GDM1 (cell line): ENCODE results near the gene ADAMTSL4.

Experiments
- DNase-seq: peaks from one replicate; lab custom pipeline; 2025; lab: John Stamatoyannopoulos, UW

ADAMTSL4 gene

DNA sequence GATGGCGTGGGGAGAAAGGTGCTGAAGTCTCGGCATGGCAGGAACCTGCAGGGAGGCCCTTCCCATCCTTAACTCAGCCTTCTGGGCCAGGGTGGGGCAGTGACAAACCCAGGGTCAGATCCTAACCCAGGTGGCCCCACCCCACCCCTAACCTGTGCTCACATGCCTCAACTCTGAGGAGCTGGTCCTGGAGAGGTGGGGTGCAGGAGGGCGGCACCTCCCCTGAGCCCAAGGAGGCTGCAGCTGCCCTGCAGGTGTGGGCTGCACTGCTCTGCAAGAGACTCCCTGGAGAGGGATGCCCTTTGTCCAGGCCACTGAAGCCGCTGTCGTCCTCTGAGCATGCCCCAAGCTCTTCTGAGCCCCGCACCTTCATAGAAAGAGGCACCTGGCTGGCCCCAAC is 15.2 kb upstream of the ADAMTSL4 start:
- DNase-seq = no peak

DNA sequence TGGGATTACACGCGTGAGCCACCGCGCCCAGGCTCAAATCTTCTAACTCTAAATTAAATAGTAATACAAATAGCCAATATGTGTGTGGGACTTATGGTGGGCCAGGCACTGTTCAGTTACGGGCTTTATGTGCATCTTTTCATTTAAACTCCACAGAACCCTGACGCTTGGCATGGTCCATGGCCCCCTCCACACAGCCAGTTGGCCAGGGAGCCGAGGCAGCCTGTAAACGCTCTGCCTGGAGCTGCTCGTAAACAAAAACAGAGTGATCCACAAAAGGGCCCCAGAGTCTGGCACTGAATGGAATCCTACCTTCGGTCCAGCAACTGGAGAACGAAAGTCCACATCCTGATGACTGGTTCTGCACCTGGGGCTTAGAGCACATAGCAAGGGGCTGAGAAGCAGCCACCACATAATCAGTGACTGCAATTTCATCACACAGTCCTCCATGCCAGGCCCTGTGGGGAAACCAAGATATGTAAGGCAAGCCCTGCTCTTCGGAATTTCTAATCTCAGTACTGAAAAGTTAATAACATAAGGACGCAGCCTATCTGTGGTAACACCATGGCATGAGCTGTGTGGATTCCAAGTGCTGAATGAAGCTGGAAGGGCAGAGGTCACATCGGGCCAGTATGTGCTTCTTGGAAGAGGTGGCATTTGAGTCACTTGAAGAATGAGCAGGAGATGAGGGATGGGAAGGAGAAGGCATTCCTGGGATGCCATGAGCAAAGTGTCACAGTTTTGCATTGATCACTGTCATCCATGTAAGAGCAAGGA is 13.5 kb upstream of the ADAMTSL4 start:
- no peak for DNase-seq

DNA sequence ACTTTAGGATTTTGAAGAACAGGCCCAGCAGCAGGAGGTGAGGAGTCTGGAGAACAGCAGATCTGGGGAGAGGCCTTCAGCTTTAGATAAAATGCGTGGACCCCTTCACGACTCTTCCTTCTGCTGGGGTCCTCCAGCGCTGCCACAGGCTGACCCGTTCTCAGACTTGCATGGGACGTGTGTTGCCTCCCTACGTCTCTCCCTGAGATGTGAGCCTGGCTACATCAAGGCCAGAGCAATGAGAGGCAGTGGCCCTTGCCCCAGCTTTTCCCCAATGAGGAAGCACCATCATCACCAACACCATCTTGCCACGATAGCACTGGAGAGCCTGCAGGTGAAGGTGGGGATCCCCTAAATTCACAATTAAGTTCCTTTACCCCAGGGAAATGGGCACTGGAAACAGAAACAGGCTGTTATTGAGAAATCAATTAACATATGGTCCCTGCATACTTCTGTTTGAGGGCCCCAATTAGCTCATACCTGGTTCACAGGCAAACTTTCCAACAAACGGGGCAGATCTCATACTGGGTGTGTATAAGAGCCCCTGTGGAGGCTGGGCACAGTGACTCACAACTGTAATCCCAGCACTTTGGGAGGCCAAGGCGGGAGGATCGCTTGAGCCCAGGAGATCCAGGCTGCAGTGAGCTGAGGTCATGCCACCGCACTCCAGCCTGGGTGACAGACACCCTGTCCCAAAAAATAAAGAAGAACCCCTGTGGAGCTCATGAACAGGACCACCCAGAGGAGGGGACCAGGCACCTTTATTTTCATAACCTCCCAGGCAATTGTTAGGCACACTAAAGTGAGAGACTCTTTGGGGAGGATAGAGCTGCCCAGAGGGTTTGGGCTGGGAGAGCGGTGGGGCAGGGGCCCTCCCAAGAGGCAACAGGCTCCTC is 12.1 kb upstream of the ADAMTSL4 start:
- no peak for DNase-seq

DNA sequence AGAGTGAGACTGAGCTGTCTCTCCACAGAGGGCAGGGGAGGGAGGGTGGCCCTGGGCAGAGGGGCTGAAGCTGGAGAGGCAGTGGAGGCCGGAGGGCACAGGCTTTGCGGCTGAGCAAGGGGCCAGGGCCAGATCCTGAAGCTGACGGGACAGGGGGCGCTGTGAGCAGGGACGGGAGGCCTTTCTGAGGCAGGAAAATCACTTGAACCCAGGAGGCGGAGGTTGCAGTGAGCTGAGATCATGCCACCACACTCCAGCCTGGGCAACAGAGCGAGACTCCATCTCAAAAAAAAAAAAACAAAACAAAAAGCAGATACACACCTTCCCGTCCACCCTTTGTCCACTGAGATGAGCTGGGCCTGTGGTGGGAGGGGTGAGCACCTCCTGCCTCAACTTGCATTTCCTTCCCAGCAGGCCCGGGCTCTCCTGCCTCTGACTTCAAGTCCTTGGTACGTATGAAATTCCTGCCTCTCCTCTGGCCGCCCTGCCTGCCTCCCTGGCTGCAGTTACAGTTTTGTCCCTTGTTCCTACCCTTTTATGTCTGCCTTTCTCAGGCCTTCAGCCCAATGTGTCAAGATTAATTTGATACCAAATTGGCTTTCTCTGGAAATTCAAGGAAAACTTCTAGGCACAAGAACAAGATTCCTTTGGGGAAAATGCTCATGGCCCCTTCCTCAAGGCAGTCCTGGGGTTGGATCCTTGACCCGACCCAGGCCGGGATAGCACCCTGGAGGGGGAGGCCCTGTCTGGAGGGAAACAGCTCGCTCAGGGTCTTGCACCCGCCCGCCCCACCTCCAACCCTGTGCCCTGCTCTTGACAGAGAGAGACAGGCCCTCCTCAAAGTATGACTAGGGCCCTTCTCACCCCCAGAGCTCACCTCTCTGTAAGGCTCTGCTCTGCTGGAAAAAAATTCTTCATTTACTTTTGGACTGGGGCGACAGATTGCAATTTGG is 11.2 kb upstream of the ADAMTSL4 start:
- DNase-seq = no peak

DNA sequence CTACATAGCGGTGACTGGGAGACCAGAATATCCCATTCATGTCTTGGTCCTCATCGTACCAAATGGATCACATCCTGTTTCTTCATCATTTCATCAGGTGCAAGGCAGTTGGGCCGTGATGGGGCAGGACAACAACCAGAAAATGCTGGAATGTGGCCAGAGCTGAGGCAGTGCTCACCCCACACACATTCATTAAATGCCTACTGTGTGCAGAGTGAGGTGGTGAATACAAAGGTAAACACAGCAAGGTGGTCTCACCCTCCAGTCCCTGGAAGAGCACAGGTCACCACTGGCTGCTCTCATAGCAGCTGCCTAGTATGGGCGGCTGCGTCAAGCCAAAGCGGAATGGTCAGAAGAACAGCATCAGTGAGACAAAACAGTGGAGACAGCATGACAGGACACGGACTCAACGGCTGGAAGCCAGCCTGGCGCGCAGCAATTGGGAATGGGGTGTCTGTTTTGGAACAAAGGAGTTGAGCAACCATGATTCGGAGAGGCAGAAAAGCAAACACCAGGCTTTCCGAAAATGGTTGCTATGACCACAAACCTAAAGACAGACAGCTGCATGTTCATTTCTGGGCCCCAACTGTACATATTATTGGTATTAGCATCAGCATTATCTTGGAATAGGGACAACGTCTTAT is 5.6 kb upstream of the ADAMTSL4 start:
- DNase-seq = no peak

DNA sequence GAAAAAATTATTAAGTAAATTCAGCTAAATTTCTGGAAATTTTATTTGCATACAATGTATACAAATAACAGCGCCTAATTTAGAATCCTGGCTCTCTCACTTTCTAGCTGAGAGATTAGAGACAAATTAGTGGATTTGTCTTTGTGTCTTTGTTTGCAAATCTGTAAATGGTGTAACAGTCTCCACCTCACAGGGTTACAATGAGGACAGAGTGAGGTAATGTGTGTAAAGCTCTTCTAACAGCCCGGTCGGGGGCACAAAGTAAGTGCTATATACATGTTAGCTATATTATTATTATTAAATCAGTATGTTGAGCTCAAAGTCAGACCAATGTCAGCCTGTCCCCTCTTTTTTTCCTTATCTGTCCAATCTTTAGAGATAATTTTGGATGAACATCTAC is 5.0 kb upstream of the ADAMTSL4 start:
- no peak for DNase-seq

DNA sequence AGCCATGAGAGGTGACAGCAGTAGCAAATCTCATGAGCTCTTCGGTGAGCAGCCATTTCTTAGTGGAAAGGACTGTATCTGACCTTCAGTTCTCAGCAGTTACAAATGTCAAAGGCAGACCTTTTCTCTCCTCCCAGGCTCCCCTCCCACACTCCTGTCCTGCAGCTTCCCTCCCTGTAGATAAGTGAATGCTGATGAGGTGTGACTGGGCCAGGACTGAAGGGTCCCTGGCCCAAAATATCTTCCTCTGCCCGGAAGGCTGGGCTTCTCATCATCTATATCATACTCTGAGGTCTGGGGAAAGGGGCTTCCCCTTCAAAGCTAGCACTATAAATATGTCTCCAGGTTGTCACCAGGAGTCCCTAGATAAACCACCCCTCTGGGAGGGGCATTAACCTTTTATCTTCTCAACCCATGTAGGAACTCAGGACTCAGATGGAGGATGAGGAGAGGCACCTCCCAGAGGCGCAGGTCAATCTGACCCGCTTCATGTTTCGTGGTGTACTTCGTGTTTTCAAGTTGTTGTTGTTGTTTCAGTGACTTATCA is 3.6 kb upstream of the ADAMTSL4 start:
- no peak for DNase-seq

DNA sequence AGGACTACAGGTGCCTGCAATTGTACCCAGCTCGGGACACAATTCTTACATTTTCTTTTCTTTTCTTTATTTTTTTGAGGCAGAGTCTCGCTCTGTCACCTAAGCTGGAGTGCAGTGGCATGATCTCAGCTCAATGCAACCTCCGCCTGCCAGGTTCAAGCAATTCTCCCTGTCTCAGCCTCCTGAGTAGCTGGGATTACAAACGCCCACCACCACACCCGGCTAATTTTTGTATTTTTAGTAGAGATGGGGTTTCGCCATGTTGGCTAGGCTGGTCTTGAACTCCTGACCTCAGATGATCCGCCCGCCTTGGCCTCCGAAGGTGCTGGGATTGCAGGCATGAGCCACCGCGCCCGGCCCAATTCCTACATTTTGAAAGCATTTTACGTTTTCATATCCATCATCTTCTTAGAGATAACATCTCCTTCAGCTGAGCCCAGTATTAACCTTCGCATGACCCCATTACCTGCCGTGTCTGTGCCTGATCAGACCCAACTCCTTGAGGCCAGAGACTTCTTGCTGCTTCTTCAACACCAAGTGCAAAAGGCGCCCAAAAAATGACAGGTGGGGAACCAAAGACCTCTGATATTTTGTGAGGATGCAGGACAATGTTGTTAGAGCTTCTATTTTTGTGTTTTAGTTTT is 2.8 kb upstream of the ADAMTSL4 start:
- DNase-seq = no peak

DNA sequence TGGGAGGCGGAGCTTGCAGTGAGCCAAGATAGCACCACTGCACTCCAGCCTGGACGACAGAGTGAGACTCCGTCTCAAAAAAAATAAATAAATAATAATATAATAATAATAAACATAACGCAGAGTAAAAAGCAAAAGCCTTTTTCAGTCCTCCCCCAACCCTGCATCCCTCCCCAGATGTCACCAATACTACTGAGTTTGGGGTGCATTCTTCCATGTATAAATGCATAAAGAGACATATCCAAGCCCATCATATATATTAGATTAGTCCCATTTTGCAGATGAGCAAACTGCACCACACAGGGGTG is 930 bp upstream of the ADAMTSL4 start:
- DNase-seq = no peak

DNA sequence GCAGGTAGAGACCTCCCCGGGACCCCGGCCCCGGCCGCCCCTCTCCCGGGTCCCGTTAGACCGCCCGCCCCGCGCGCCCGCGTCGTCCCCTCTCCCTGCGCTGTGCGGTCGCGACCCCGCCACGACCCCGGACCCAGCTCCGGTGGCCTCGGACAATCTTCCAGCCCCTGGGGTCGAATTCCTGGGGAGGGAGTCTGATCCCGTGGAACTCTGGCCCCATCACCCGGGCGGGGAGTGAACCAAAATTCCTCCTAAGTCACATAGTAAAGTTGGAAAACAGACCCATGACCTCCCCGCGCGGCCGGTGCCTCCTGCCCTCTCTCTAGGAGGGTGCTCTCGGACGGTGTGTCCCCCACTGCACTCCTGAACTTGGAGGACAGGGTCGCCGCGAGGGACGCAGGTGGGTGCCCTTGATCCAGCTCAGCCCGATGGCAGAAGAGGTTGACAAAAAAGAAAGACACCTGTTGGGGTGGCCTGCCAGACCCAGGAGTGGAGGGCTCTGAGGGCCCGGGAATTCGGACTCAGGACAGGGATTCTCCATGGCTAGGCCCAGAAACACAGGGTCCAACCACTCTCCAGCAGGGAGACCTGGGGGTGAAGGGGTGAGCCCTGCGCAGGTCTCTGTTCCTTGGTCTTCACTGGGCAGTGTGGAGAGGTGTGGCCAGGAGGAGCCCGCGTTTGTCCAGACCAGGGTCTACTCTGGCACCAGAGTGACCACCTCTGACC is 451 bp downstream of the ADAMTSL4 start:
- no peak for DNase-seq

DNA sequence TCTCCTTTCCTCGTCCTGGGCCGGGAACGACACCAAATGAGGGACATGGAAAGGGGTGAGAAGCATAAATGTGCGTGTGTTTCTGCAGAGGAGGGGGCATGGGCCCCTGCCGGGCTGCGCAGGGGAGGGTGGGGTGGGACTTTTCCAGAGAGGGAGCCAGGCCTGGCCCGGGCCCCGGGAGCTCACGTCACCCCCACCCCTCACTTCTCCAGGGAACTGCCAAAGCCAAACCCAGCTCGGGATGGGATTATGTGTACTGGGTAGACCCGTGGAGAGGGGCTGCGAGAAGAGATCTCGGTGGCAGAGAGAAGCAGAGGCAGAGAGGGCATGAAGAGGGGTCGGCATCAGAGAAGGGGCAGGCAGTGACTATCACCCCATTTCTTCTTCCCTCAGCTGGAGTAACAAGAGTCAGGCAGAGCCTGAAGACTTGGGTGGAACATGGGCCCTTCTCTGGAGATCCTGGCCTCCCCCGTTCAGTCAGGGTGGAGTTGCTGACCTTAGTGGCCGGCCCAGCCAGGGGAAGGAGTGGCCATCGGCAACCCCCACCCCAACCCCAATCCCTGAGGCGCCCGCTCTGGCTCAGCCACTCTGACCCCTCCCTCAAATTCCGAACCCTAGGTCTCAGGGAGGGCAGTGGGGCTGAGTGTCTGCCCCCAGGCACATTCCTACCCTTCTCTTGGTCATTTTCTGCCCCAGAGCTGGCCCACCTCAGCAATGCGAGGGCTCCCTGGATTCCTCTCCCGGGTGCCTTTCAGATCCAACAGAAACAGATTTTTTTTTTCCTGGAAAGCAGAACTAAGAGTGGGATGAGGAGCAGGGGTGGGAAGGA is 1.2 kb downstream of the ADAMTSL4 start:
- no peak for DNase-seq

DNA sequence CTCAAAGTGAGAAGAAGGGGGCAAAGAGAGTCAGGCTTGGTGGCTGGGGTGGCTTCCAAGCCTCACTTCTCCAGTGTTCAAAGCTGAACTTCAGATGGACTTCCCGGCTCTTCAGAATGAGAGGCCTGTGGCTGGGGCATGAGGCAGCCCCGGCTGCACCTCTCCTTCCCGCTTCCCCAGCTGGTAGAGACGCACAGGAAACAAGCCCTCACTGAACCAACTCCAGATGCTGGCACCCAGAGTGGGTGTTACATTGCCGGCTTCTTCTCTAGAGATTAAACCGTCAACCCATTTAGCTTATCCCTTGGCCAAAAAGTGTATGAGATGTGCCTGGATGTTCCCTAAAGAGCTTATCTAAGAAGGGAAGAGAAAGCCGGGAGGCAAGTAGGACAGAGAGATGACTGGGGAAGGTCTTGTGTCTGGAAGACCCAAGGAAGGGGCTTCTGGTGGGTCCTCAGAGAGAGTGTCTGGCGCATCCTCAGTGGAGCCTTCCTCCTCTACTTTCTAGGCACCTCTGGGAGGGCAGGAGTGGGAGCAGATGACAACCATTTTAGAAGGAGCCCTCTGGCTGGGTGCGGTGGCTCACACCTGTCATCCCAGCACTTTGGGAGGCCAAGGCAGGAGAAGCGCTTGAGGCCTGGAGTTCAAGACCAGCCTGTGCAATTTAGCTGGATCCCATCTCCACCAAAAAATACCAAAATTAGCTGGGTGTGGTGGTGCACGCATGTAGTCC is 2.0 kb downstream of the ADAMTSL4 start:
- no peak for DNase-seq

DNA sequence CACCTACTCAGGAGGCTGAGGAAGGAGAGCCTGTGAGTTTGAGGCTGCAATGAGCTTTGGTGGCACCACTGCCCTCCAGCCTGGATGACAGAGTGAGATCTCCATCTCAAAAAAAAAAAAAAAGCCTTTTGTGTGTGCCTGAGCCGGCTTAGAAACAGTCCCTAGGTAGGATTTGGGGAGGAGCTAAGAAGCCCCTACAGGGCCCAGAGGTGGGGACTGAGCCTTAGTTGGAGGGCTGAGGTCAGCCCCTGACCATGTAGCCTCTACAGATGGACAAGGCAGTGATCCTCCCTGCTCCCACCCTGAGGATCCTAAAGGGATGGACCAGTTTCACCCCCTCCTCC is 2.5 kb downstream of the ADAMTSL4 start:
- no peak for DNase-seq

DNA sequence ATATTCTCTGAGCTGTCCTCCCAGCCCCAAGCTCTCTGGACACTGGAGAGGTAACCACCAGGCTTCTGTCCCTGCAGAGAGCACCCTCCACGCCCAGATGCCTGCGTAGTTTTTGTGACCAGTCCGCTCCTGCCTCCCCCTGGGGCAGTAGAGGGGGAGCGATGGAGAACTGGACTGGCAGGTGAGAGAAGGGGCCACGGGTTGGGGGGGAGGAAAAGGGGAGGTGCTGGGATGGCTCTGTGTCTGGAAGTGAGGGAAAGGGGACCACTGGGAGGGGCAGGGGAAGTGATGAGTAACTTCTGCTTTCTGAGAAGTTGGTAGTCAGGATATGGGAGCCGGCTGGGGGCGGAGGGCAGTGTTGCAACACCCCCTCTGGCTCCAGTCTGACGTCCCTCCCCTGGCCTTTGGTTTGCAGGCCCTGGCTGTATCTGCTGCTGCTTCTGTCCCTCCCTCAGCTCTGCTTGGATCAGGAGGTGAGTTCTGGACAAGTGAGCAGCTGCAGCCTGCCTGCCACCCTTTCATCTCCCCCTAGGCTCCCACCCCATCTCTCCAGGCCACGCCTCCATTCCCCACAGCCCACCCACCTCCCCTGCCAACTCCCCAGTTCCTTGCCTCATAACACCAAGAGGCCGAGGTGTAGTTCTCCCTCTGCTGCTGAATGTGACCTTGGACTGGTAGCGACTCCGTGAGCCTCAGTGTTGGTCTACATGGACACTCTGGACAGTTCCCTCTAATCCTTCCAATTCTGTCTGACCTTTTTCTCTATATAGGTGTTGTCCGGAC is 3.1 kb downstream of the ADAMTSL4 start:
- peak; percentile 87 for DNase-seq

DNA sequence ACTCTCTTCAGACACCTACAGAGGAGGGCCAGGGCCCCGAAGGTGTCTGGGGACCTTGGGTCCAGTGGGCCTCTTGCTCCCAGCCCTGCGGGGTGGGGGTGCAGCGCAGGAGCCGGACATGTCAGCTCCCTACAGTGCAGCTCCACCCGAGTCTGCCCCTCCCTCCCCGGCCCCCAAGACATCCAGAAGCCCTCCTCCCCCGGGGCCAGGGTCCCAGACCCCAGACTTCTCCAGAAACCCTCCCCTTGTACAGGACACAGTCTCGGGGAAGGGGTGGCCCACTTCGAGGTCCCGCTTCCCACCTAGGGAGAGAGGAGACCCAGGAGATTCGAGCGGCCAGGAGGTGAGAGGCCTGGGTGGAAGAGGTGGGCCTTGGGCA is 3.7 kb downstream of the ADAMTSL4 start:
- no peak for DNase-seq

DNA sequence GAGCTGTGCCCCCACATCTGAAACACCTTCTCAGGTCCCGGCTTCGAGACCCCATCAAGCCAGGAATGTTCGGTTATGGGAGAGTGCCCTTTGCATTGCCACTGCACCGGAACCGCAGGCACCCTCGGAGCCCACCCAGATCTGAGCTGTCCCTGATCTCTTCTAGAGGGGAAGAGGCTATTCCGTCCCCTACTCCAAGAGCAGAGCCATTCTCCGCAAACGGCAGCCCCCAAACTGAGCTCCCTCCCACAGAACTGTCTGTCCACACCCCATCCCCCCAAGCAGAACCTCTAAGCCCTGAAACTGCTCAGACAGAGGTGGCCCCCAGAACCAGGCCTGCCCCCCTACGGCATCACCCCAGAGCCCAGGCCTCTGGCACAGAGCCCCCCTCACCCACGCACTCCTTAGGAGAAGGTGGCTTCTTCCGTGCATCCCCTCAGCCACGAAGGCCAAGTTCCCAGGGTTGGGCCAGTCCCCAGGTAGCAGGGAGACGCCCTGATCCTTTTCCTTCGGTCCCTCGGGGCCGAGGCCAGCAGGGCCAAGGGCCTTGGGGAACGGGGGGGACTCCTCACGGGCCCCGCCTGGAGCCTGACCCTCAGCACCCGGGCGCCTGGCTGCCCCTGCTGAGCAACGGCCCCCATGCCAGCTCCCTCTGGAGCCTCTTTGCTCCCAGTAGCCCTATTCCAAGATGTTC is 4.3 kb downstream of the ADAMTSL4 start:
- DNase-seq = no peak

DNA sequence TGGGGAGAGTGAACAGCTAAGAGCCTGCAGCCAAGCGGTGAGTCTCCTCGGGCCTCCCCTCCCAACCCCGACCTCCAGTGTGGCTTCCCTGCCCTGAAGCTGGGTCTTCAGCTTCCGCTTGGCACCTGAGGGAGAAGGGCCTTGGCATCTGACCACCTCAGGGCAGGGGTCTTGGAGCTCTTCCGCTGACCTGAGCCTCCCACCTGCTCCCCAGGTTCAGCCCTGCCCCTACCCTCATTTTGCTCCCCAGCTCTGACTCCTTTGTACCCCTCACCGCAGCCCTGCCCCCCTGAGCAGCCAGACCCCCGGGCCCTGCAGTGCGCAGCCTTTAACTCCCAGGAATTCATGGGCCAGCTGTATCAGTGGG is 4.9 kb downstream of the ADAMTSL4 start:
- DNase-seq = no peak
